Retinal pigment epithelial cell (primary cell): ENCODE results near the gene DOCK2.
"Not testable (repeated sequence)": the region's sequence is repeated elsewhere in the genome, so short reads cannot be mapped to it uniquely, and the experiment has no call there.

Experiments
- DNase-seq: peaks from one replicate; pipeline ENCODE4 v3.0.0-alpha.2; 2010; ENCODE audit warnings: low read depth
- H3K4me3 ChIP-seq: 2 replicates; pipeline ENCODE4 v1.5.1; 2011; ENCODE audit warnings: mild to moderate bottlenecking, low read length, control low read depth, moderate library complexity
- CTCF ChIP-seq: conservative IDR thresholded peaks from 2 replicates; pipeline ENCODE4 v1.5.1; 2011; ENCODE audit warnings: low read depth, low read length, control low read depth, inconsistent platforms

DOCK2 gene

GRCh38 chr5:169808118-169808581 lies 171.1 kb downstream of the DOCK2 start:
- TF ChIP-seq CTCF, result no peak
- no peak overlapping the region for H3K4me3 ChIP-seq
- DNase-seq, result no peak

GRCh38 chr5:169808880-169809279 lies 171.8 kb downstream of the DOCK2 start:
- not testable (repeated sequence) for DNase-seq, H3K4me3 ChIP-seq

- TF ChIP-seq CTCF, result no peak
- no peak overlapping the region for H3K4me3 ChIP-seq
These were observed 172.2 kb downstream of the DOCK2 start for GRCh38 chr5:169809281-169809680.

GRCh38 chr5:169810524-169810923 lies 173.4 kb downstream of the DOCK2 start:
- TF ChIP-seq CTCF, result no peak
- DNase-seq, result no peak
- H3K4me3 ChIP-seq, result no peak overlapping the region

More at GRCh38 chr5:169809281-169809680, 172.2 kb downstream of the DOCK2 start:
- no peak for DNase-seq

GRCh38 chr5:169811023-169811422 lies 173.9 kb downstream of the DOCK2 start:
- no peak for TF ChIP-seq CTCF
- DNase-seq, result no peak
- no peak overlapping the region for H3K4me3 ChIP-seq

- TF ChIP-seq CTCF, result no peak
- no peak overlapping the region for H3K4me3 ChIP-seq
- DNase-seq, result no peak
These were observed 174.6 kb downstream of the DOCK2 start for GRCh38 chr5:169811680-169812079.

GRCh38 chr5:169812786-169813185 lies 175.7 kb downstream of the DOCK2 start:
- no peak overlapping the region for H3K4me3 ChIP-seq
- TF ChIP-seq CTCF, result no peak
- no peak for DNase-seq

- H3K4me3 ChIP-seq, result no peak overlapping the region
- no peak for TF ChIP-seq CTCF
- DNase-seq, result no peak
These were observed 177.0 kb downstream of the DOCK2 start for GRCh38 chr5:169814045-169814444.
